ENCODE measurements around the gene COL23A1.

DNA sequence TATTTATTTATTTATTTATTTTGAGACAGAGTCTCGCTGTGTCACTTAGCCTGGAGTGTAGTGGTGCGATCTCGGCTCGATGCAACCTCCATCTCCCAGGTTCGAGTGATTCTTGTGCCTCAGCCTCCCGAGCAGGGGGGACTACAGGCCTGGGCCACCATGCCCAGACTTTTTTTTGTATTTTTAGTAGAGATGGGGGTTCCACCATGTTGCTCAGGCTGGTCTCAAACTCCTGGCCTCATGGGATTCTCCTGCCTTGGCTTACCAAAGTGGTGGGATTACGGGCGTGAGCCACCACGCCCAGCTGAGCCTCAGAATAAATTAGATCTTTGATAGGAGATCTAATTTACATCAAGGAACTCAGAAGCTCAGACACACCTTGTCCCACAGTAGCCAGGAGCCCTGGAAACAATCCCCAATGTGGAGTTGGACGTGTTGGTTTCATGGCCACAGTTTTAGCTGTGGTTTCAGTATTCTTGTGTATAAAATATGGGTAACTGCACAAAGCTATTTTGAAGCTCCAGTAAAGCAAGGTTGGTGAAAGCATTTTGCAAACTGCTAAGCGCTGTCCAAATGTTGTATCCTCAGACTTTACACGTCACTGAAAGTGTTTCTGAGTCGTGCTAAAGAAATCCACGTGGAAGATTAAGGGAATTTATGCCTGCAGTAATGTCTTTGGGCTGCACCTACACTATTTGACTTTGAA, 388.8 kb downstream of the COL23A1 start:
- TF ChIP-seq CTCF (IDR thresholded peaks at IDR 0.05; ENCODE audit: low read depth, low read length) (no peak), EZH2phosphoT487 (IDR thresholded peaks at IDR 0.05; ENCODE audit: low read depth) (no peak)

All from OCI-LY3 (cell line).